Stimulated activated CD4-positive, alpha-beta T cell treated with anti-CD3 and anti-CD28 coated beads, Interleukin-4, amount 100 ng/mL, for 48 hours (primary cell): ENCODE results near the gene NECAB2.

Experiments
- DNase-seq, 2 donors: peaks; one replicate each; pipeline ENCODE4 v3.0.0-alpha.2; 2020; ENCODE audit warnings: low read depth in 2 of 2

The NECAB2 gene

DNA sequence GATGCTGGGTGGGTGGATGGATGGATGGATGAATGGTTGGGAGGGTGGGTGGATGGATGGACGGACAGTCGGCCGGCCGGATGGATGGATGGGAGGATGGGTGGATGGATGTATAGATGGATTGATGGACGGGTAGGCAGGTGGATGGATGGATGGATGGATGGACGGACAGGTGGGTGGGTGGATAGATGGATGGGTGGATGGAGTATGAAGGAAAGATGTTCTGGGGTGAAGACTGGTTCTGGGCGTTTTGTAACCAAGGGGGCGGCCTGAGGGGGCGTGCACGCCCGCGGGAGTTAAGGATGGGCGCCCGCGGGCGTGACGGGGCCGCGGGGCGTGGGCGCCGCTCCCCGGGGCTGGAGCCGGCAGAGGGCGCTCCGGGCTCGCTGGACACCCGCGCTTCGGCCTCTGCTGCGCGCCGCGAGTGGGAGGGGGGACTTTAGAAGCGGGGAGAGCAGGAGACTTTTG, at the start of gene NECAB2:
TSS of gene NECAB2 (plus strand) at position 407 of the 468 bp plus-strand sequence. CDS start 405 bp downstream, outside the sequence.
- peak in 1 of 2 donors; percentile 8 for DNase-seq

DNA sequence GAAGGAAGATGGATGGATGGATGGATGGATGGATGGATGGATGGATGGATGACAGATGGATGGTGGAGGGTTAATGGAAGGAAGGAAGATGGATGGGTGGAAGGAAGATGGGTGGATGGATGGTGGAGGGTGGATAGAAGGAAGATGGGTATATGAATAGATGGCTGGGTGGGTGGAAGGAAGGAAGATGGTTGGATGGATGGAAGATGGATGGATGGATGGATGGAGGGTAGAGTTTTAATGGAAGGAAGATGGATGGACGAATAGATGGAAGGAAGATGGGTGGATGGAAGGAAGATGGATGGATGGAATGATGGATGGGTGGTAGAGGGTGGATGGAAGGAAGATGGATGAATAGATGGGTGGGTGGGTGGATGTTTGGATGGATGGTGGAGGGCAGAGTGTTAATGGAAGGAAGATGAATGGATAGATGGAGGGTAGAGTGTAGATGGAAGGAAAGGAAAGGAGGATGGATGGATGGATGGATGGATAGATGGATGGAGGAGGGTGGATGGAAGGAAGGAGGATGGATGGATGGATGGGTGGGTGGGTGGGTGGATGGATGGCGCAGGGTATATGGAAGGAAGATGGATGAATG, 47.1 kb upstream of the NECAB2 start:
- no peak for DNase-seq

DNA sequence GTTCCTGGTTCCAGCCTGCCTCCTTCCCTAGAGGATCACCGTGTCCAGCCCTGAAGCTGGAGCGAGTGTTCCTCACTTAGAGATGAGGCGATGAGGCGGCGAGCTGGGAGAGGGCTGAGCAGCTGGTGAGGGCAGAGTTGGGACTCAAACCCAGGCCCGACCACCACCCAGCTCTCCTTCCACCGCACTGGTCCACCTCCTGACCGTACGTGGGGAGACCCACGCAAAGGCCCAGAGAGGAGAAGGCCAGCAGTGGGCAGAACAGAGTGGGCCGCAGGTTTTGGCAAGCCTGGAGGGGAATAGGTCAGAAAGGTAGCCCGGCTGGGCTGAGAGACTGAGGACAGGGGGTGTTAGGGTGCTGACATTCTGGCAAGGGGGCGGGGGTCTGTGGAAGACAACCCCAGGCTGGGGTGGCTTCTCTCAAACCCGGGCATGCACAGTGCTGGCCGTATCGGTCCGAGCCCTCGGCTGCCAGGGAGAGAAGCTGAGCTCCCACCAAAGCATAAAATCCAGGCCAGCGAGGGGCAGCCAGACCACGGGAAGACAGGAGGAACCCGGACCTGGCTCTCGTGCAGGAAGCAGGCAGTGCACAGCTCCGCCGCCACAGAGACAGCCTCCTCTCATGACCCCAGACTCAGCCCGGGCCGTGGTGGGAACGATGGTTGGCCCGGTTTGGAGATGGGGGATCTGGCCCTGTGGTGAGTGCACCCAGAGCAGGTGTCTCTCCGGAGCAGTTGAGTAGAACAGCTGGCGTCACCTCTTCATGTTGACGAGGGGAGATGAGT, 44.3 kb upstream of the NECAB2 start:
- DNase-seq = no peak

DNA sequence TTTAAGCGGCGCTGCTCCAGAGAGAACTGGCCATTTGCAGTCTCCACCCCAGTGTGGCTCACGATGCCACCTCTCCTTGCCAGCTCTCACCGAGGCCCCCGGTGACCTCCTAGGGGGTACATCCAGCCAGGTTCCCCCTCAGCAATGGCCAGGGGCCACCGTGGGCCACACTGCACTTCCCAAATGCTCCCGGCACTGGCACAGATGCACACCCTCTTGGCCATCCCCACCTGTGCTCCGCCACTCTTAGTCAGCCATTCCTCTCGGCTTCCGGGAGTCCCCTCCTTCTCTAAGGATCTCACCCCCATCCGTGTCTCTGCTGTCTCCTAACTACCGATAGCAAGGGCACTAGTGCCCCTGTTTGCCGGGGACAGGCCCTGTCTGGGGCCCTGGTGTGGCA, 43.4 kb upstream of the NECAB2 start:
- no peak for DNase-seq

DNA sequence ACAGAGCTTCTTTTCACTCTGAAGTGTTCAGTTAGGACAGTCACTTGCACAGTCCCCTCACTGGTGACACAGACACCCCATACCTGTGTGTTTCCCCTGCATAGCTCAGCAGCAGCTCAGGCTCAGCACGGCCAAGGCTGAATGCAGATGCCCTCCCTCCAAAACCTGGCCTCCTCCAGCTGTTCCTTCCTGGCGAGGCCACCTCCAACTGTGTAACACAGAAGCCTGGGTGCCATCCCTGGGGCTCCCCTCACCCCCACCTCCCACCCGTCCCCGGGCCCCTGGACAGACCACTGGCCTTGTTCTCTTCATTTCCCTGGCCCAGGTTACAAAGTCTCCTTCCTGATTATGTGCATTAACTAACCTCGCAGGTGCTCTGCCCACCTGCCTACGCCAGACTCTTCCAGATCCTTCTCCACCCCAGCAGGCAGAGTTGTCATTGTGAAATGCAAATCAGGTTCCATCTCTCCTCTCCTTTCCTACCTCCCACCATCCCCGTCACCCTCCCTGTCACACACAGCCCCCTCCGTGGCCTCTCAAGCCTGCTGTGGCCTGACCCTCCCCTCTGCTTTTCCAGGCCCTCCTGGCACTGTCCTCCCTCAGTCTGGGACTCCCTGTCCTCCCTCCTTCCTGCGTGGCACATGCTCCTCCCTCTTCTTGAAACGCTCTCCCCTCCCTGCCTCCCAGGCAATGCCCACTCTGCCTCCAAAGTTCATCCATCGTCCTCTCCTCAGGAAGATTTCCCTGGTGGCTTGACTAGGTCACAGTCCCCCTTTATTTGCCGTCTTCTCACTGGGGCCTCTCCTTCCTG, 42.7 kb upstream of the NECAB2 start:
- DNase-seq = no peak

DNA sequence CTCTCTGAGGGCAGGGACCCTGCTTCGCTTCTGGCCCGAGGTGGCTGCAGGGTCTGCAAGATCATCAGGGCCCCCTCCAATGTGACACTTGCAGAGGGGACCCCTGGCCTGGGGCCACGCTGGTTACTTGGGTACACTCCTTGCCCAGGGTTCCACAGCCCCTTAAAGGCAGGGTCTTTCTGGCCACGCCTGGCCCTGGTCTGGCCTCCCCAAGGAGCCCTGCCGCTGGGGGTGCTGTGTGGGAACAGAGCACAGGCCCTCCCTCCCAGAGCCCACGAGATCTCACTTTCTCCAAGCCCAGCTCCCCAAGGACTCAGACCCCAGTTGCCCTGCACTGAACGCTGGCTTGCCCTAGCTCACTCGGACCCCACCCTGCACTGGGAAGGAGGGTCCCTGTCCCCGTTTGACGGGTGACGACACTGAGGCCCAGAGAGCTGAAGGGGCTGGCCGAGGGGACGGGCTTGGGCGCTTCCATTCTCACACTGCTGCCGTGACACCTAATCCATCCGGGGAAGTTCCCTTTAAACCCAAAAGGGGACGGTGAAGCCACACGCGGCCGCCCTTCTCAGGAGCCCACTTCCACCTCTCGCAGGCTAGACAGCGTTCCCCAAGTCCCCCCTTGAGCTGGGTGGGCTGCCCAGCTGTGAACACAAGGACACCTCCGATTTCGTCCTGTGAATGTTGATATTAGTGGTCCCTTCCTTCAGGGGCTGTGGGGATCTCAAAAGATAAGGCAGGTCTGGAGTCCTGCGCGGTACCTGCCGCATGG, 41.9 kb upstream of the NECAB2 start:
- no peak for DNase-seq

DNA sequence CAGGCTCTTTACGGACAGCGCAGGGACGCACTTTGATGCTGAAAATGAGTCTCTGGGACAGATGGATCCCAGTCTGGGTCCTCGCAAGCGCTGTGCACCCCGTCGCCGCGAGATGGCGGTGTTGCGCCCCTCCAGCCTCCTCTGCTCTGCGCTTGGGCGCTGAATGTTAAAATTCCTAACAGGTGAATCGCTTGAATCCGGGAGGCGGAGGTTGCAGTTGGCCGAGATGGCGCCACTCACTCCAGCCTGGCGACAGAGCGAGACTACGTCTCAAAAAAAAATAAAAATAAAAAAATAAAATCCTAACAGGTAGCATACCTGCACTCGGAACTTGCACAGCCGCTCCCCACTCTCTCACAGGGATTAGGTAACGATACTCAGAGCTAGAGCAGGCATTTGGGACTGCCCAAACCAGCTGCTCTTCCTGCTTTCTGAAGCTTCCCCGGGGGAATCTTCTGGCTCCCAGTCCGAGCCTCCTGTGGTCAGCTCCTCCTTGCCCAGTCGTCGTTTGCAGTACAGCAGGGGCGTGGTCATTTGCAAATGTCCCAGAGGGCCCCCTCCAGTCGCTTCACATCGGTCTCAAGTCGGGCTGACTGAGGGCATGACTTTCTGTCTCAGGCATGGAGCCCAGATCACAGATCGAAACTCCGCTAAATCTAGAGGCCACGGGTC, 41.2 kb upstream of the NECAB2 start:
- DNase-seq = peak; percentile 42 to 71

DNA sequence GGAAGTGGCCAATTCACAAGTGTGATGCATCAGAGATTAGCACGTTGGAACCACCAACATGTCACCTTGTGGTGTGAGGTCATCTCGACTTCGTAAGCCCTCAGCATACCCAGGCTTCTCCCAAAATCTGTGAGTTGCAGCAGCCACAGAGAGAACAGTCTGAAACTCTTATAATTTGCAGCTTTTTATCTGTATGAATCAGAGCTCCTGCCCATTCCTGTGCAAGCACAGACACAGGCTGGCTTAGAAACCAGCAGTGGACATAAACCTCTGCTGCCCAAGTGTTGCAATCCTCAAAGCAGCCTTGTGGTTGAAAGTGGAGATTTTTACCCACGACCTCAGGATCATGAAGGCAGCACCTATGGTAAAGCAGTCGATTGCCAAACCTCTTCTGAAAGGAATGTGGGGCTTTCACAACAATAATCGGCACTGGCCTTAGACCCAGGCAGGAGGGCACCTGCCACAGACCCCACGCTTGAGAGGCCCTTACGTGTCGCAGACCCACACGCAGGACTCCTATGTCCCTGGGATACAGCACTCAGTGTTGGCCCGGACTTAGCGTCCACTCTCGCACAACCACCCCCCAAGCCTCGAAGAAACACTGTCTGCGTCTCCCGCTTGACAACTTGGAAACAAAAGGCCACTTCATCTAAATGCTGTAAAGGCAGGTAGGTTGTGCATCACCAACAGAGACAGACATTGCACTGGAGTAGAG, 39.5 kb upstream of the NECAB2 start:
- DNase-seq = no peak

DNA sequence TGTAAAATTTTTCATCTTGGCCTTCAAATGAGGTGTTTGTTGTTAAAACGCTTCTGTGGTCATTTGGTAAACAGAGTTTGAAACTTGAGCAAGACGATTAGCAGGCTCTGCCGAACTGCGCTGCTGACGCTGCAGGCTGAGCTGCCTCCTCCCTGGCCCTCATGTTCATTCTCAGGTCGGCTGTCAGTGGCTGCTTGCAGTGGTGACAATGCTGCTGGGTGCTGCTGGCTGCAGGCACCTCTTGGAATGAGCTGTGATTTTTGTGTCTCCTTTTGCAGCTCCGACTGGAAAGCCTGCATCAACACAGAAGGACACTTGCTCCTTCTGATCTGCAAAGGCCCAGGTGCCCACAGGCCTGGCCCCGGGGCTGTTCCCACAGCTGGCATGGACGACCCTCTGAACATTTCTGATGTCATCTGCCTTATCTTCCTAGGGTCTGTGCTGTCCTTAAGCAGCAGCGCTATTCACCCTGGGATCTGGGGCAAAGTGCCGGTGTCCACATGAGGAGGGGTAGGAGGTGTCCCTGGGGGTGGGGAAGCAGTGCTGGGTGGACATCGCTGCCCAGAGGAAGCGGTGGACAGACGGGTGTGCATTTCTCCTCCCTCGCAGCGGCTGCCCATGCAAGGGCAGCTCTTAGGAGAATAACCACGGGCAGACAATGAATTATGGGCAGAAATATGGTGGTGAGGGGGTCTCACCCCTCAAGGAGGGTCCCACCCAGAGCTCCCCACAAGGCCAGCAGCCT, 38.1 kb upstream of the NECAB2 start:
- DNase-seq = no peak

DNA sequence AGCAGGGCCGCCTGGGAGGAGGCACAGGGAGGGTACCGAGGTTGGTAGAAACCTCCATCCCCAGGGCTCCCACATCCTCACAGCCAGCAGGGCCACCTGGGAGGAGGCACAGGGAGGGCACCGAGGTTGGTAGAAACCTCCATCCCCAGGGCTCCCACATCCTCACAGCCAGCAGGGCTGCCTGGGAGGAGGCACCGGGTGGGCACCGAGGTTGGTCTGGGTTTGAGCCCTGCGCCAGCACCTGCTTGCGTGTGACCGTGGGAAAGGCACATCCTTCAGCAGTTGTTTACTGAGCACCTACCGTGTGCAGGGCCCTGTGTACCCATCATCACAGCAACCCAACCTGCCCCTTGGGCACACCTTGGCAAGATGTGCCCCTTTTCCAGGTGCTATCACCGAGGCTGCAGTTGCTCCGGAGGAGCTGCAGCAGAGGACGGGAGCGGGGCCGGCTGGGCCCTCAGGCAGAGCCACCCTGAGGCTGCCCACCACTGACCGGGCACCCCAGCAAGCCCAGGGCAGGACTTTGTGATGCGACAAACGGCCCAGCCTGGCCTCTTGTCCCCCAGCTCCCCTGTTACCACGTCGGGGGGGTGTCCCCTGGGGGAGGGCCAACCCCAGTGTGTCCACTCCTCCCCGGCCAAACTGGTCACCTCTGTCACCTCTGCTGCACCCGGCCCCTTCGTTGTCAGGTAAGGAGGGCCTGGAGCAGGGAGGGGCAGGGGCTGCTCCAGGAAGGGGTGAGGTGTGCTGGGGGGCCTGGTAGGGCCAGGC, 37.1 kb upstream of the NECAB2 start:
- no peak for DNase-seq

DNA sequence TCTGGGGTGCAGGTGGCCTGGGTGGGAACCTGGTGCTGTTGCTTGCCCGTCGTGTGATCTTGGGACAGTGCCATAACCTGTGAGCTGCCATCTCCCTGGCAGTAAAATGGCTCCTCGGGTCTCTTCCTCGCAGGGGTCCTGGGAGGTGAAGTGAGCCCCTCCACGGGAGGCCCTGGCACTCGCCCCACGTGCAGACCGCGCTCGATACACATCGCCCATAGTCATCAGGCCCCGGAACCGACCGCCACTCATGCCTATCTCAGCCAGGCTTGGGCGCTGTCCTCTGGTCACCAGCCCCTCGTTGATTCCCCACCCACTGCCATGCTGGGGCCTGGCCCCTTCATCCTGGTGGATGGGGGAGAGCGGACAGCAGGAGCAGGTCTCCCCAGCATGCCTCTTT, 36.5 kb upstream of the NECAB2 start:
- DNase-seq = no peak

DNA sequence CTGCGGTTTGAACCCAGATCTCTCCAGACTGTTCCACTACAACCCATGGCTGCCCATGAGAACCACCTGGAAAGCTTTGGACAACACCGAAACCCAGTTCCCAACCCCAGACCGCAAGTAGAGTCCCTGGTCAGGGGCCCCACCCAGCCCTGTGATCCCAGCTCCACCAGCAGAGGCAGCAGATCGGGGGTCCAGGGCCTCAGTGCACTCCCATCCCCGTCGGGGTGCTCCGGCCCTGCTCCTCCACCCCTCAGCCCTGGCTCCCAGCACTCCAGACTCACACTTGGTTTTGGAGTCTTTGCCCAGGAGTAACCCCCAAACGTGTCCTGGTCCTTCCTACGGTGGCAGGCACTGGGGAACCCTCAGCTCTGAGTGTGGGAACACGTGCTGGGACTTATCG, 35.7 kb upstream of the NECAB2 start:
- no peak for DNase-seq

DNA sequence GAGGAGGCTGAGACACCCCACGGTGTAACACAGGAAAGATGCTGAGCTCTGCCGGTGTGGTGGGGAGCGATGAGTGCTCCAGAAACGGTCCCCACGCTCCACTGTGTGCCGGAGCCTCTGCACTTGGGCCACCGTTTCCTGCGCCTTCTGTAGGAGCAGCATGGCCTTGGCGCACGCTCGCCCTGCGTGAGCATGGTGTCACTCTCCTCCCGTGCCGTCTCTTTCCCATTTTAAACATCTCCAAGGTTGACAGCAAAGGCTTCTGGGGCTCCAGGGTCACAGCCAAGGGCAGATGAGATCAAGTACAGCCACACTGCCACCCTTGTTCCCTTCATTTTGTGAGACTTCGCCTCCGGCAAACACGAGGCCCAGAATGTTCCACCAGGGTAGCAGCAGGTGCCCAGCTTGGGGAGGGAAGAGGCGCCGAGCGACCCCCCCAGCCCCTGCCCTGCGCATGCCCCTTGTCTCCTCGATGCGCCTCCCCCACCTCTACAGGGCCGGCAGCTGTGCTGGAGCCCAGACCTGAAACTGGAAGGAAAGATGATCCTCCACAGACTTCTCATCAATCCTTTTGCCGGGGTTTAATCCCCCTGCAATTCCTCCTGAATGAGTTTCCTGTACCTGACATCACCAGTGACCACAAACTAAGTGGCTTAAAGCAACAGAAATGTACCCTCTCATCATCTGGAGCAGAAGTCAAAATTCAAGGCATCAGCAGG, 34.9 kb upstream of the NECAB2 start:
- DNase-seq = no peak

DNA sequence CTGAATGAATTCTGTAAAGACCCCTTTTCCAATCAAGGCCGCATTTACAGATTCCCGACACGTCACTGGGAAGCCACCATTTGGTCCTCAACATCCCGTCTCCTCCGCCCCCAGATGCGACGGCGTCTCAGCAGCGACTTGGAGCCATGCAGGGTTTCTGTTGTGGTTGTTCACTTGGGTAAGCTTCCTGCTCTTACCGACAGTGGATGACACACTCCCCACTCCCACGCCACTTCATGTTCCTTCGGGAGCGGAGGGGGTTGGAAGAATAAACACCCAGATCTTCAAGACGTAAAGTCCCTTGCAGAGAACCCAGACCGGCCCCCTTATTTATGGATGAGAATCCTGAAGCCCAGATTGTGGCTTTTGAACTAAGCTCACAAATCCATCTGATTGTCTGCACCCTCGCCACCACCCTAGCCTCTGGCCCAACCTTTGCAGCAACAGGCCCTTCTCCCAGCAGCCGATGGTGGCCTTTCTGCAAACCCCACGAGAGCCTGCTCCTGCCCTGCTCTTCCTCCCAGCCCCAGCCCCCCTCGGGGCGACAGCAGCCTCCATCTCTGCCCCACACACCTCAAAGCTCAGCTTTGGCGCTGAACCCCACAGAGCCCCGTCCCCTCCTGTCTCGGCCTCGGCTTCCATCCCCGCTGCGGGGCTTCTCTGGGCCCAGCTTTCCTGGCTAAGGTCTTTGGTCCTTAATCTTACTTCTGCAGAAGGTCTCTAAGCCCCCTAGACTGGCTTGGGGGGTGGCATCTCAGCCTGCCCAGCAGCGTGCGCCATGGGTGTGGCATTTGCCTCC, 34.0 kb upstream of the NECAB2 start:
- no peak for DNase-seq

DNA sequence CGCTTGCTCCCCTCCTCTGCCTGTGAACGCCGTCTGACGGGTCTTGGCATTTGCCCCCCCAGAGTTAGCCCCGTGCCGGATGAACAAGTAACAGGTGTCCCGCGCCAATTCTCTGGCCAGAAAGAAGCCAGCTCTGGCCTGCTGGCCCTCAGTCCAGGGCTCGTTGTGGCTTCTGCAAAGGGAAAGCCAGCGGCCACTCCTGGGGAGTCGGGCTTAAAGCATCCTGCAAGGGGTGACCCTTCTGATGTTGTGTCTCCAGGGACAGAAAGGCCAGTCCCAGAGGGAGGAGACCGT, 33.4 kb upstream of the NECAB2 start:
- no peak for DNase-seq

DNA sequence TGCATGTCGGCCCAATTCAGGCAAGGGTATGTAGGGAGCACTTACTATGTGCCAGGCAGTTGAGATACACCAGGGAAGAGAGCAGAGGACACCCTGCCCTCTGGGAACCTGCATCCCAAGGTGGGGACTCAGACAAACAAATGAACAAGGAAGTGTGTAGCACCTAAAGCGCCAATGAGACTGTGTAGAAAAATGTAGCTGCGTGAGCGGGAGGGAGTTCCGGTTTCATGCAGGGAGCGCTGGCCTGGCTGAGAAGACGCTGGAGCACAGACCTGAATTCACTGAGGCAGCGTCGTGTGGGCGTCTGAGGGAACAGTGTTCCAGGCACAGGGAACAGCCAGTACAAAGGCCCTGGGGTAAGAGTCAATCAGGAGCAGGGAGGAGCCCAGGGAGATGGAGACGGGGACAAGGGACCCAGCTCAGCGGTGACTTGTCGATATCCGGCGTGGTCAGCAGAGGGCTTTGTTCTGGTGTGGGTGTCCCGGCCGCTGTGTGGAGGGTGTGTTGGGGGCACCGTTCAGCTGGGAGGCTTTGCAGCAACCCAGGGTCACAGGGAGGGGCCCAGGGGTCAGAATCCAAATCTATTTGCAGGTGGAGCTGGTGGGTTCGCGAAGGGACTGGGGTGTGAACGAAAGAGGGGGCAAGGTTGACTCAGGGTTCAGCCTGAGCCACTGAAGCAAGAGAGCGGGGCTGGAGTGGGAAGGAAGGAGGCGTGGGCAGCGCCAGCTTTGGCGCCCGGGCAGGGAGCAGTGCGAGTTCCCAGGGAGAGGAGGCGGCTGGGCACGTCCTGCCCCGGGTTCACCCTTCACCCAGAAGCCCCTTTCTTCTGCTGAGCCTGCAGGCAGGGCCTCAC, 32.8 kb upstream of the NECAB2 start:
- no peak for DNase-seq

DNA sequence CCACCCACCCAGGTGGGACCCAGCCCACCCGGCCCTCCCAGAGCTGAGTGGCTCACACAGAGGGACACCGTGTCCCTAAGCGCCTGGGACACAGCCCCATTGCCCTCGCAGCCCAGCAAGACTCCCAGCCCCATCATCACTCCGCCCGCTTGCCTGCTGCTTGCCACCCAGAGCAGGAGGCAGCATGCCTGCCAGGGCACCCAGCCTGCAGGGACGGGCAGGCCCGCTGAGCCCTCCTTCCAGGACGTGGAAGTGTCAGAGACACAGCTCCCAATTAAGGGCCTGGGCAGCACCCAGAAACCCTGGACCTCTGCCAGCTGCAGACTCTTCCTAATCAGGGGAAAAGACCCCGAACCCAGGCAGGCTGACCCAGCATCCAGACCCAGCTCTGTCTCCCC, 32.2 kb upstream of the NECAB2 start:
- no peak for DNase-seq
